KMS-11 (cell line): Measurements from ENCODE around the gene EPAS1.

Source experiments
- H2AFZ ChIP-seq: fragments of 200-600 bp; sonication (generic); 2 replicates; pipeline ENCODE4 v1.6.1; 2016; ENCODE audit warnings: antibody characterized with exemption, mixed run types, low read depth
- H3K27ac ChIP-seq: fragments of 200-600 bp; sonication (generic); 2 replicates; pipeline ENCODE4 v1.6.1; 2016; ENCODE audit warnings: mild to moderate bottlenecking, mixed run types
- H3K27me3 ChIP-seq: fragments of 200-600 bp; sonication (generic); 2 replicates; pipeline ENCODE4 v1.6.1; 2017; ENCODE audit warnings: mild to moderate bottlenecking, low read depth, mixed run types, moderate library complexity; ENCODE audit not compliant: insufficient read depth
- H3K36me3 ChIP-seq: fragments of 200-600 bp; sonication (generic); 2 replicates; pipeline ENCODE4 v1.6.1; 2017; ENCODE audit warnings: mild to moderate bottlenecking, mixed run types; ENCODE audit not compliant: insufficient read depth
- H3K4me1 ChIP-seq: fragments of 200-600 bp; sonication (generic); 2 replicates; pipeline ENCODE4 v1.6.1; 2016; ENCODE audit warnings: mild to moderate bottlenecking, low read depth, mixed run types; ENCODE audit not compliant: poor library complexity, severe bottlenecking
- H3K4me2 ChIP-seq: fragments of 200-600 bp; sonication (generic); 2 replicates; pipeline ENCODE4 v1.7.0; 2016; ENCODE audit warnings: mild to moderate bottlenecking, mixed run types
- H3K4me3 ChIP-seq: fragments of 200-600 bp; sonication (generic); IDR thresholded peaks from 2 replicates; pipeline ENCODE4 v1.6.1; 2017; ENCODE audit warnings: low read depth, low read length, mixed read lengths; ENCODE audit not compliant: insufficient read depth
- H3K79me2 ChIP-seq: fragments of 200-600 bp; sonication (generic); 2 replicates; pipeline ENCODE4 v1.6.1; 2016; ENCODE audit warnings: low read depth, mixed run types; ENCODE audit not compliant: insufficient read depth
- H3K9ac ChIP-seq: fragments of 200-600 bp; sonication (generic); 2 replicates; pipeline ENCODE4 v1.6.1; 2016; ENCODE audit warnings: mild to moderate bottlenecking, mixed run types
- H4K20me1 ChIP-seq: fragments of 200-600 bp; sonication (generic); 2 replicates; pipeline ENCODE4 v1.6.1; 2016; ENCODE audit warnings: mild to moderate bottlenecking, mixed run types; ENCODE audit not compliant: insufficient read depth
- CTCF ChIP-seq: fragments of 200-600 bp; sonication (generic); conservative IDR thresholded peaks from 2 replicates; pipeline ENCODE4 v1.6.1; 2017; ENCODE audit warnings: low read depth, mild to moderate bottlenecking, antibody characterized with exemption, low read length, moderate library complexity, mixed read lengths

Gene EPAS1

GRCh38 chr2:46254474-46254873 lies 42.7 kb upstream of the EPAS1 start:
- H3K79me2 ChIP-seq: no peaks in the 10 kb centered on the region
- no peaks in the 10 kb centered on the region for H3K36me3 ChIP-seq
- H3K27ac ChIP-seq: no peak overlapping the region
- H2AFZ ChIP-seq: no peak overlapping the region
- no peaks in the 10 kb centered on the region for H3K27me3 ChIP-seq
- H3K9ac ChIP-seq: no peak overlapping the region
- TF ChIP-seq CTCF: no peak
- H3K4me2 ChIP-seq: no peak overlapping the region
- no peaks in the 10 kb centered on the region for H4K20me1 ChIP-seq
- H3K4me3 ChIP-seq: no peak overlapping the region
- H3K4me1 ChIP-seq: no peaks in the 10 kb centered on the region

- H4K20me1 ChIP-seq: no peaks in the 10 kb centered on the region
- no peak overlapping the region for H3K27ac ChIP-seq
- no peak for TF ChIP-seq CTCF
- H3K4me2 ChIP-seq: no peak overlapping the region
- no peaks in the 10 kb centered on the region for H3K27me3 ChIP-seq
- H3K4me1 ChIP-seq: no peaks in the 10 kb centered on the region
- no peaks in the 10 kb centered on the region for H3K79me2 ChIP-seq
- no peak overlapping the region for H3K9ac ChIP-seq
- no peak overlapping the region for H2AFZ ChIP-seq
- no peaks in the 10 kb centered on the region for H3K36me3 ChIP-seq
- H3K4me3 ChIP-seq: no peak overlapping the region
Measured at GRCh38 chr2:46256563-46257142, 40.6 kb upstream of the EPAS1 start.

- no peak overlapping the region for H2AFZ ChIP-seq
Measured at GRCh38 chr2:46257476-46257875, 39.7 kb upstream of the EPAS1 start.

GRCh38 chr2:46257980-46258379 lies 39.2 kb upstream of the EPAS1 start:
- Histone ChIP-seq H3K36me3 (no peaks in the 10 kb centered on the region), H3K4me2 (no peak overlapping the region), H3K9ac (no peak overlapping the region), H3K4me3 (no peak overlapping the region), H2AFZ (no peak overlapping the region), H3K4me1 (no peaks in the 10 kb centered on the region), H3K27me3 (no peaks in the 10 kb centered on the region), H4K20me1 (no peaks in the 10 kb centered on the region), H3K79me2 (no peaks in the 10 kb centered on the region), H3K27ac (no peak overlapping the region)
- TF ChIP-seq CTCF: no peak

More at GRCh38 chr2:46257476-46257875, 39.7 kb upstream of the EPAS1 start:
- TF ChIP-seq CTCF: no peak
- Histone ChIP-seq H3K36me3 (no peaks in the 10 kb centered on the region), H3K4me2 (no peak overlapping the region), H3K4me3 (no peak overlapping the region), H3K4me1 (no peaks in the 10 kb centered on the region), H3K79me2 (no peaks in the 10 kb centered on the region), H3K27me3 (no peaks in the 10 kb centered on the region), H3K27ac (no peak overlapping the region), H4K20me1 (no peaks in the 10 kb centered on the region), H3K9ac (no peak overlapping the region)
